NCI-H82 (cell line): ENCODE data around the gene NUP214.
"Not testable (repeated sequence)": the region's sequence is repeated elsewhere in the genome, so short reads cannot be mapped to it uniquely, and the experiment has no call there.

Experiments used
- DNase-seq: peaks from one replicate; lab custom pipeline; 2025; lab: John Stamatoyannopoulos, UW

Gene NUP214

DNA sequence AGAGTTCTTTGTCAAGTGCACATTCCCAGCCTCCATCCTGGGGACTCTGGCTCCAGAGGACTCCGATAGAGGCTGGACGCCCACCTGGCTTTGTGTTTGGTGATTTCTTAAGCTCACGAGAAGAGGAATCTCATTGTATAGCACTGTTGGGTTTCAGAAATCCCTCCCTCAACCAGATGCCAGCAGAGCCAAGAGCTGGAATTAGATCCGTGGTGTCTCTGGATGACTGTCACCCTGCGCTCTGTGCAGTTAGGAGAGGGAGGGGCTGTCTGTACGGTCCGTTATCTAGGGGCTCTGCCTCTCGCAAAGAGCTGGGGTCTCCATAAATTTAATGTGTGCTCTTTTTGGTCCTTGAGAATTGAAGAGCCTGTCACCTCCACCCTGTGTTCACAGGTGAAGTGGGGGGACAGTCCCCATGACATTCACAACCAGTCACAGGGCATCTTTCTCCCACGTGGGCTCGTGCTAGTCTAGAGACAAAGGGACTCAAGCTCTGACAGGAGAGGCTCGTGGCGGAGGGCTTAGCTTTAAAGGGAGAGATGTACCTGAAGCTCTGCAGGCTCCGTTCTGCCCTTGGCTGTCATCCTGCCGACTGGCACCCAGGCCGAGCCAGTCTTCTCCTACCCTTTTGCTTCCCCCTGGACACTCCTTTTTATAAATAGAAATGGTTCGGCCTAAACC, 109.6 kb downstream of the NUP214 start:
- no peak for DNase-seq

DNA sequence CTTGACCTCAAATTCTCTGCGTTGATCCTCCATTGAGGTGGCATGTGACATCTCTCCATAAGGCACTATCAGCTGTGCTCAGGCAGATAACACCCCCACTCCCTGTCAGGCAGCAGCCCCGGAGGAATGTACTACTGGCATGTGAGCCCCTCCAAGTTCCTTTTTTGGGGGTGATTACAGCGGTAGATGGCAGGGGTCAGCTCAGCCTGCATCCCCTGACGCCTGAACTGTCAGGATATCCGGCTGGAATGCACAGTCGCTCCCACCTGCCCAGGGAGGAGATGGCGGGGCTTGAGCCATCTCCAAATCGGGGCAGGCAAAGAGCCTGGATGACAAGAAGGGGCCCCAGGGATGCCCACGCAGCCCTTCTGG, 110.1 kb downstream of the NUP214 start:
- DNase-seq, result no peak

- no peak for DNase-seq
Measured at GRCh38 chr9:131236161-131236560, 110.8 kb downstream of the NUP214 start.

DNA sequence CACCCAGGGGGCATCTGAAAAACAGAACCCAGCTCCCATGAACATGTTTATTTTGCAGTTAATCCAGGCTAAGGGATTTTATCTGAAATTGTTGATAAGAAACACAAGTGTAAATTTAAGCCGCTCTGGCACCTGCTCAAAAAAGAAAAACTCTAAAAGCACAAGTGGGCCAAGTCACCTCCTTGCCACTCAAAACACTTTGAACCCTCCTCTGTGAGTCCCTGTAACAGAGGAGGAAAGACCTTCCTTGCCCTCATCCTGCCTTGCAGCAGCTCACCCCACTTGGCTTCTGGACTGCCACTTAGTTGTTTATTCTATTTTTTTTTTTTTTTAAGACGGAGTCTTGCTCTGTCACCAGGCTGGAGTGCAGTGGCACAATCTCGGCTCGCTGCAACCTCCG, 111.4 kb downstream of the NUP214 start:
- DNase-seq, result no peak

DNA sequence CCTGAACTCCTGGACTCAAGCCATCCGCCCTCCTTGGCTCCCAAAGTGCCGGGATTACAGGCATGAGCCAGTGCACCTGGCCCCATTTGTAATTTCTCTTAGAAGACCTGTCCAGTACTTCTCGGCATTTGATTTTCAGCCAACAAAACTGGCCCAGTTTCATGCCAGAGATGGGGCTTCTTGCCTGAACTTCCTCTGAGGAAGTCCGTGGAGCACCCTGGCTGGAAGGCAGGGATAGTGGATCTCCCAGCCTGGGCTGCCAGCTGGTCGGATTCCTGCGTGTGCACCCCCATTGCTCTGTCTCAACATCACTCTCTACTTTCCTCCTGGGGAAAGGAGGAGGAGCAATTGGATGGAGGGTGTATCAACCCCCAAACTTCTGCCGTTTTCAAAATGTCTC, 111.9 kb downstream of the NUP214 start:
- DNase-seq, result no peak

DNA sequence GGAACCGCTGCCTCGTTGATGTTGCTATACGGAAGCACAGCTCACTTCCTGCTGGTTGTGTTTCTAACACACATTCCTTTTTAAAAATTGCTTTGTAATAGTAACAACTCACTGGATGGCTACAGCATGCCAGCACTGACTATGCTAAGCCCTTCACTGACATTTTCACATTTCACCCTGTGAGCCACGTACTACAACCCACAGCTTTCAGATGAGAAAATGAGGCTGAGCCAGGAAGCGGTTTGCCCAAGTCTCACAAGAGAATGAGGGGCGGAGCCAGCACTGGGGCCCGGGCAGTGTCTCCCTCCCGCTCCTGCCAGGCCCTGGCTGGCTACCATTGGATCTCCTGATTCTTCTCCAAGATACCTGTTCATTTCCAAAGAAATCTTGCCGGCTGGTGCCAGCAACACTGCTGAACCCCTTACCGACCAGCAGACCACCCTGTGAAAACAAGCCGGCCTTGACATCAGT, 112.6 kb downstream of the NUP214 start:
- DNase-seq, result peak; percentile 38

GRCh38 chr9:131238402-131239021, 113.1 kb downstream of the NUP214 start:
- DNase-seq, result no peak

GRCh38 chr9:131239161-131239975, 114.0 kb downstream of the NUP214 start:
- no peak for DNase-seq

DNA sequence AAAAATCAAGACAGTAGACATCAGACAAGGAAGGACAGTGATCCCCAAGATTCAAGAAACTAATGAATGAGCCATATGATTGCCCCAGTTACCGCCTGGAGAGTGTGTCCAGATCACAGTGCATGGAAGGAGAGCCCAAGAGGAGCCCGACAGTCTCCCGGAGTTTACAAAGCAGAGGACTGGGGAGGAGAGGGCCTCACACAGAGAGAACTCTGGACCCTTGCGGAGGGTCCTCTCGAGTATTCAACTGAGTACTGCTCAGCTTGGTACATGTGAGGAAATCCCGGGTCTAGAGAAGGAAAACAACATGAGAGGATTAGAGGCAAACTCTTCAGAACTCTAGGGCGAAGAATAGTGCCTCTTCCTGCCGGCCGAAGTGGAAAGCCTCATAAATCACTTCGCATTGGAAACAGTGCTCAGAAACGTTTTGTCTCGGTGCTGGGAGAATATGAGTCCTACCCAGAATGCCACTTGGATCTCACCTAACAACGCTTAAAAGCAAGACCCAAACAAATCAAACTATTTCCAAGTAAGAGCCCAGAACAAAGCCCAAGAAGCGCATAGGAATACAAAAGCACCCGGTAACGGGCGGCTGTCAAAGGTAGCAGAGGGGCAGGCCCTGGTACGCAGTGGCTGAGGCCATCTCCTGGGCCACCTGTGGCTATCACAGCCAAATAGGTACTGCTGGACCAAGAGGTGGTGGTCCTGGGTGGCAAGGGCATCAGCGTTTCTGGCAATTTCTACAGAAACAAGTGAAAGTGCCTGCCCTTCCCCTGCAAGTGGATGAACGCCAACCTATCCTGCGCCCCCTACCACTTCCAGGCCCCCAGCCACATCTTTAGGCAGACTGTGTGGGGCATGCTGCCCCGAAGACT, 114.9 kb downstream of the NUP214 start:
- no peak for DNase-seq

DNA sequence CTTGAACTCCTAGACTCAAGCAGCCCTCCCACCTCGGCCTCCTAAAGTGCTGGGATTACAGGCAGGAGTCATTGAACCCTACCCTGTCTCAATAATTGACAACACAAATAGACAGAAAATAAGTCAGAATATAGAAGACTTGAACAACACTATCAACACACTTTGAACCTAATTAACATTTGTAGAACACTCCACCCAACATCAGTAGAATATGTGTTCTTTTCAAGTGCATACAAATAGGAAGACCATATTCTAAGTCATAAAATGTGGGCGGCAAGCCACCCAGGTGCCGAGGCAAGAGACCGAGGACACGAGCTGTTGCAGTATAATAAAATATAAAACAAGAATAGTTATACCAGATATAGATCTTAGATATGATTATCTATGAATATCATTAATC, 118.9 kb downstream of the NUP214 start:
- not testable (repeated sequence) for DNase-seq

GRCh38 chr9:131246618-131247017, 121.2 kb downstream of the NUP214 start:
- DNase-seq, result no peak

GRCh38 chr9:131252120-131252519, 126.7 kb downstream of the NUP214 start:
- DNase-seq, result no peak

GRCh38 chr9:131253891-131254491, 128.6 kb downstream of the NUP214 start:
- no peak for DNase-seq

GRCh38 chr9:131254626-131255025, 129.2 kb downstream of the NUP214 start:
- no peak for DNase-seq

GRCh38 chr9:131255676-131256197, 130.4 kb downstream of the NUP214 start:
- DNase-seq, result no peak

GRCh38 chr9:131257266-131258025, 132.1 kb downstream of the NUP214 start:
- DNase-seq, result no peak

DNA sequence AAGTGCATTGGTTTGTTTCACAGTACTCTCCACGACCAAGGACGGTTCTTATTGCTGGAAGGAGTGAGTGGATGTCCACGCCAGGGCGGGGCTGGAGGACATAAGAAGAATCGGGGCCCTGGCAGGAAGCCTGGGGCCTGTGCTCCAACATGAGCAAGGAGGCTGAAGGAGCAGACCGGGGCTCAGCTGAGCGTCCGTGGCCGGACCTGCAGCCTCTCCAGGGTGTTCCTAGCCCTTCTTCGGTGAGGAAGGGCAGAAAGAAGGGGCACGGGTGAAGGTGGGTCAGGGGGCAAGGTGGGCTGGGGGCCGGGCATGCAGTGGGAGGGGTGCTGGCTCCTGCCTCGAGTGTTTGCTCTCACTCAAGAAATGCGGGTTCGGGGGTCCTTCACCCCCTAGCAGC, 132.8 kb downstream of the NUP214 start:
- DNase-seq, result no peak

GRCh38 chr9:131258698-131259431, 133.5 kb downstream of the NUP214 start:
- no peak for DNase-seq

- DNase-seq, result no peak
Measured at GRCh38 chr9:131259432-131259898, 134.1 kb downstream of the NUP214 start.
